Measurements from ENCODE around the gene PCDHB1. TPM values are rescaled to one million over a fixed set of nuclear protein-coding genes. Genes with fewer than 3 reads are reported as not detected.

Gene PCDHB1
- total RNA-seq, 2 experiments from 2014 or later, result not detected

Other genes starting within 250 kb of the PCDHB1 start
- gene PCDHA4, start 244.3 kb upstream of the PCDHB1 start, total RNA-seq (2014; rRNA removed; shearing (Covaris generic)), result not detected in 2 replicates
- not detected in 2 replicates for gene PCDHA4, start 244.3 kb upstream of the PCDHB1 start, total RNA-seq (2022)
- not detected in 2 replicates for gene PCDHA5, start 229.8 kb upstream of the PCDHB1 start, total RNA-seq (2014; rRNA removed; shearing (Covaris generic))
- gene PCDHA5, start 229.8 kb upstream of the PCDHB1 start, total RNA-seq (2022), result not detected in 2 replicates
- gene PCDHA6, start 223.4 kb upstream of the PCDHB1 start, total RNA-seq (2014; rRNA removed; shearing (Covaris generic)), result not detected in 2 replicates
- gene PCDHA6, start 223.4 kb upstream of the PCDHB1 start, total RNA-seq (2022), result not detected in 2 replicates
- not detected in 2 replicates for gene PCDHA7, start 217.1 kb upstream of the PCDHB1 start, total RNA-seq (2014; rRNA removed; shearing (Covaris generic))
- not detected in 2 replicates for gene PCDHA7, start 217.1 kb upstream of the PCDHB1 start, total RNA-seq (2022)
- gene PCDHA8, start 210.2 kb upstream of the PCDHB1 start, total RNA-seq (2014; rRNA removed; shearing (Covaris generic)), result not detected in 2 replicates
- gene PCDHA8, start 210.2 kb upstream of the PCDHB1 start, total RNA-seq (2022), result not detected in 2 replicates
- gene PCDHA9, start 203.0 kb upstream of the PCDHB1 start, total RNA-seq (2014; rRNA removed; shearing (Covaris generic)), result not detected in 2 replicates
- gene PCDHA9, start 203.0 kb upstream of the PCDHB1 start, total RNA-seq (2022), result not detected in 2 replicates
- gene PCDHA10, start 195.5 kb upstream of the PCDHB1 start, total RNA-seq (2014; rRNA removed; shearing (Covaris generic)), result not detected in 2 replicates
- gene PCDHA10, start 195.5 kb upstream of the PCDHB1 start, total RNA-seq (2022), result not detected in 2 replicates
- gene PCDHA11, start 182.4 kb upstream of the PCDHB1 start, total RNA-seq (2014; rRNA removed; shearing (Covaris generic)), result not detected in 2 replicates
- gene PCDHA11, start 182.4 kb upstream of the PCDHB1 start, total RNA-seq (2022), result not detected in 2 replicates
- gene PCDHA12, start 176.1 kb upstream of the PCDHB1 start, total RNA-seq (2014; rRNA removed; shearing (Covaris generic)), result not detected in 2 replicates
- not detected in 2 replicates for gene PCDHA12, start 176.1 kb upstream of the PCDHB1 start, total RNA-seq (2022)
- gene PCDHA13, start 169.2 kb upstream of the PCDHB1 start, total RNA-seq (2014; rRNA removed; shearing (Covaris generic)), result not detected in 2 replicates
- gene PCDHA13, start 169.2 kb upstream of the PCDHB1 start, total RNA-seq (2022), result not detected in 2 replicates
- not detected in 2 replicates for gene PCDHAC1, start 125.1 kb upstream of the PCDHB1 start, total RNA-seq (2014; rRNA removed; shearing (Covaris generic))
- not detected in 2 replicates for gene PCDHAC1, start 125.1 kb upstream of the PCDHB1 start, total RNA-seq (2022)
- not detected in 2 replicates for gene PCDHAC2, start 84.9 kb upstream of the PCDHB1 start, total RNA-seq (2014; rRNA removed; shearing (Covaris generic))
- gene PCDHAC2, start 84.9 kb upstream of the PCDHB1 start, total RNA-seq (2022), result not detected in 2 replicates
- gene PCDHB2, start 43.2 kb downstream of the PCDHB1 start, total RNA-seq (2014; rRNA removed; shearing (Covaris generic)), result not detected in 2 replicates
- not detected in 2 replicates for gene PCDHB2, start 43.2 kb downstream of the PCDHB1 start, total RNA-seq (2022)
- gene PCDHB3, start 49.1 kb downstream of the PCDHB1 start, total RNA-seq (2014; rRNA removed; shearing (Covaris generic)), result not detected in 2 replicates
- not detected in 2 replicates for gene PCDHB3, start 49.1 kb downstream of the PCDHB1 start, total RNA-seq (2022)
- gene PCDHB4, start 70.4 kb downstream of the PCDHB1 start, total RNA-seq (2014; rRNA removed; shearing (Covaris generic)), result not detected in 2 replicates
- gene PCDHB4, start 70.4 kb downstream of the PCDHB1 start, total RNA-seq (2022), result not detected in 2 replicates
- gene PCDHB5, start 83.8 kb downstream of the PCDHB1 start, total RNA-seq (2014; rRNA removed; shearing (Covaris generic)), result not detected in 2 replicates
- gene PCDHB5, start 83.8 kb downstream of the PCDHB1 start, total RNA-seq (2022), result not detected in 2 replicates
- gene PCDHB6, start 98.7 kb downstream of the PCDHB1 start, total RNA-seq (2014; rRNA removed; shearing (Covaris generic)), result not detected in 2 replicates
- gene PCDHB6, start 98.7 kb downstream of the PCDHB1 start, total RNA-seq (2022), result not detected in 2 replicates
- not detected in 2 replicates for gene PCDHB7, start 121.3 kb downstream of the PCDHB1 start, total RNA-seq (2014; rRNA removed; shearing (Covaris generic))
- gene PCDHB7, start 121.3 kb downstream of the PCDHB1 start, total RNA-seq (2022), result not detected in 2 replicates
- 0.08 TPM in 1 of 2 replicates, not detected in the other for gene PCDHB8, start 126.4 kb downstream of the PCDHB1 start, total RNA-seq (2014; rRNA removed; shearing (Covaris generic))
- not detected in 2 replicates for gene PCDHB8, start 126.4 kb downstream of the PCDHB1 start, total RNA-seq (2022)
- gene PCDHB16, start 131.0 kb downstream of the PCDHB1 start, total RNA-seq (2014; rRNA removed; shearing (Covaris generic)), result not detected in 2 replicates
- not detected in 2 replicates for gene PCDHB16, start 131.0 kb downstream of the PCDHB1 start, total RNA-seq (2022)
- gene PCDHB9, start 135.8 kb downstream of the PCDHB1 start, total RNA-seq (2014; rRNA removed; shearing (Covaris generic)), result 0.06 TPM in 1 of 2 replicates, not detected in the other
- 0.33 TPM in 1 of 2 replicates, not detected in the other for gene PCDHB9, start 135.8 kb downstream of the PCDHB1 start, total RNA-seq (2022)
- gene PCDHB10, start 141.0 kb downstream of the PCDHB1 start, total RNA-seq (2014; rRNA removed; shearing (Covaris generic)), result 0.08 TPM in 1 of 2 replicates, not detected in the other
- gene PCDHB10, start 141.0 kb downstream of the PCDHB1 start, total RNA-seq (2022), result not detected in 2 replicates
- gene PCDHB11, start 148.3 kb downstream of the PCDHB1 start, total RNA-seq (2014; rRNA removed; shearing (Covaris generic)), result not detected in 2 replicates
- gene PCDHB11, start 148.3 kb downstream of the PCDHB1 start, total RNA-seq (2022), result not detected in 2 replicates
- gene PCDHB12, start 157.3 kb downstream of the PCDHB1 start, total RNA-seq (2014; rRNA removed; shearing (Covaris generic)), result not detected in 2 replicates
- gene PCDHB12, start 157.3 kb downstream of the PCDHB1 start, total RNA-seq (2022), result not detected in 2 replicates
- gene PCDHB13, start 162.5 kb downstream of the PCDHB1 start, total RNA-seq (2014; rRNA removed; shearing (Covaris generic)), result 0.22 TPM in 1 of 2 replicates, not detected in the other
- not detected in 2 replicates for gene PCDHB13, start 162.5 kb downstream of the PCDHB1 start, total RNA-seq (2022)
- 0.22 TPM in 1 of 2 replicates, not detected in the other for gene PCDHB14, start 172.0 kb downstream of the PCDHB1 start, total RNA-seq (2014; rRNA removed; shearing (Covaris generic))
- not detected in 2 replicates for gene PCDHB14, start 172.0 kb downstream of the PCDHB1 start, total RNA-seq (2022)
- gene PCDHB15, start 194.0 kb downstream of the PCDHB1 start, total RNA-seq (2014; rRNA removed; shearing (Covaris generic)), result not detected in 2 replicates
- gene PCDHB15, start 194.0 kb downstream of the PCDHB1 start, total RNA-seq (2022), result not detected in 2 replicates

All from OCI-LY7 (cell line).